GM18870 (cell line): Measurements from ENCODE around the gene TMEM239.

ENCODE experiments used
- ATAC-seq: cut with Tn5 transposase; IDR thresholded peaks from one replicate; pipeline ENCODE4 v1.9.1; 2021; ENCODE audit warnings: moderate library complexity; ENCODE audit not compliant: unreplicated experiment

The TMEM239 gene

DNA sequence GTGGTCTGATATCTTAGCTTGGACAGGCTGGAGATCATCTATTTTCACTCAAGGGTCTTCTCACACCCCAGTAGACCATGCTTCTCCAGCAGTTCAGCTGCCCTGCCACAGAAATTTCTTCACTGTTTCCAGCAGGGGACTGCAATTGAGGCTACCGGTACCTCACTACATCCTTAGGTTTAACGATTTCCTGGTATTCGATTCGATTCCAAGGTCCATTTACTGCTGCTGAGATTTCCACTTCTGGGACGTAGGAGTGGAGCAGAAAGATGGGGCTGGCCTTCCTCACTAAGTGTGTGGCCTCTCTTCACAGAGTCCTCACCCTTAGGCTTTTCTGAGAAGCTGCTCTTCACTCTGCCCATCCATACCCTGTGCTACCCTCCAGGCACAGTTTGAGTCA lies 30.5 kb downstream of the TMEM239 start:
- no peak for ATAC-seq

DNA sequence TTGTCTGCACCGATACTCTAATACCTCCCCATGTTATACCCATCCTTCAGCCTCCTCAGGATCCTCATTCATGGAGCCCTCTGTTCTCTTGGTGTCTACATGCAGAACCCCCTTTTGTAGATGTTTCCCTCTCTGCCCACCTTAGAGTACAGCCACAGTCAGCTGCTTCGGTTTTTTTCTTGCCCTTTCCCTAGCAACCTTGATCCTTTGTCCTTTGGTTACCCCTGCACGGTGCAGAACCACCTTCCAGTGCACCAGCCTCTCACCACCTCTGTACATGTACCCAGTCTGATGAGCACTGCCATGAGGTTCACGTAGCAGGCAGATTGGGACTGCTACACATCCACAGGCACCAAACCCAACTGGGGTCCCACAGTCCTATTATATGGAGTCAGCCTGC lies 31.6 kb downstream of the TMEM239 start:
- ATAC-seq = no peak

DNA sequence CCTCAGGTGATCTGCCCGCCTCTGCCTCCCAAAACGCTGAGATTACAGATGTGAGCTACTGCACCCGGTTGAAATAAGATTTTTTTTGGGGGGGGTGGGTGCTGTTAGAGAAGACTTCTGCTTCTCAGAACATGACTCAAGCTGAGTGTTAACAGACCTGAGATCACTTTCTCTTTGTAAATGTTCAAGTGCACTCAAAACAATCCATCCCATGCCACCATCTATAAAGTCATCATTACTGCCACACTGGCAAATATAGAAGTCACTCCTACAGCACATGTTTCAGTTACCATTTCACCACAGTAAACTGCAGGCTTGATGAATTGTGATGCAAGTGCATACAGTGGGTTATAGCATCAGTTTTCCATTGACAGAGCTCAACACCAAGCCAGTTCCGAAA lies 33.4 kb downstream of the TMEM239 start:
- ATAC-seq = no peak

DNA sequence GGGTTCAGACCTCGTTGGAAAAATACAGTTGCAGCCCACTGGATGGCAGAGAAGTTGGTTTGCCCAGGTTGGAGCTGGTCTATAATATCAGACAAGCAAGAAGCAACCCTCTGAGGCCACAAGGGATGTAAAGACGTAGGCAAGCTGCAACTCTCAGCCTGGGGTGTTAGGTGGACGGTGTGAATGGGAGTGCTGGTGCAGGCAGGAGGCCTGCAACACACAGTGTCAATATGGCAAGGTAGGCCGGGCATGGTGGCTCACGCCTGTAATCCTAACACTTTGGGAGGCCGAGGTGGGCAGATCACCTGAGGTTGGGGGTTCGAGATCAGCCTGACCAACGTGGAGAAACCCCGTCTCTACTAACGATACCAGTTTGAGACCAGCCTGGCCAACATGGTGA lies 34.9 kb downstream of the TMEM239 start:
- ATAC-seq = no peak

DNA sequence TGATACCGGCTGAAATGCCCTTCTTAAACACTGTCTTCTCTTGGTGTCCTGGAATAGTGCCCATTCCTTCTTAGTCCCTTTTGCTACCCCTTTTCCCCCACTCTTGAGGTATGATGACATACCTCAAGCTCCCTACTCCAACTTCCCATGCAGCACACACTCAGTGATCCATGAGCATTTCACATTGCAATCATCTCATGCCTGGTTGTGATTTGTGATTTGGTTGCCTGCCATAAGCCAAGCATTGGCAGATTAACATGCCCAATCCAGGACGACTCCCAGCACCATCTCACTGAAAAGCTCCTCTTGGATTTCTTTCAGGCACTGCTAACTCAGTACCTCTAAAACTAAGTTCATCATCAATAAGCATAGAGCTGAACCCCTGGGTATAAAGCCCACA lies 42.4 kb downstream of the TMEM239 start:
- ATAC-seq = no peak

DNA sequence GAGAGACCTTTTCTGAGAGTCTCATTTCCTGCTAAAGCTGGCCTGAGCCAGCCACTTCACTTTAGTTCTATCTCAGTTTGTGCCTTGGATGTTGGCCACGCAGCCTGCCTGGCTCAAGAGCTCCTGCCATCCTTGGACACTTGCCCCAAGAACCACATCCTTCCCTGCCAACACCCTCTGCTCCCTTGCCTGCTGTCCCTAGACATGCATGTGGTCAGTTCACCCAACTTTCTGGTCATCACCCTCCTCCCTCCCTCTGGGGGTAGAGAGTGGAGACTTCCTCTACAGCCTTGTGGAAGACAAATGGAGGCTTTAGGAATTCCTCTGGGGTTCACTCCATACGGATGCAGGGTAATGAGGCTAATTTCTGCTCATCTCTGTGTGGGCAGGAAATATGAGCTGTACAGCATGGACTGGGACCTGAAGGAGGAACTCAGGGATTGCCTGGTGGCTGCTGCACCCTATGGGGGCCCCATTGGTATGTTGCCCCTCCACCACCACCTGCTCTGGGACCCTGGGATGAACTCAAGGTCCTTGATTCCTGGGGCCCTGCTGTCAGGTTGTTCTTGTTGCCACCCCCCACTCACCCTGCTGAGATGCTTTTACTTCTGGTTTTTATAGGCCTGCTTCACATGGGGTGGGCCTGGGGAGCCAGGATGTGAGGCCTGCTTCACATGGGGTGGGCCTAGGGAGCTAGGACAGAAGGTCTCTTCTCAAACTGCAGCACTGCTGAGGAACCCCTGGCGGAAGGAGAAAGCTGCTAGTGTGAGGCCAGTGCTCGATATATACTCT lies 43.4 kb downstream of the TMEM239 start:
- ATAC-seq = no peak

DNA sequence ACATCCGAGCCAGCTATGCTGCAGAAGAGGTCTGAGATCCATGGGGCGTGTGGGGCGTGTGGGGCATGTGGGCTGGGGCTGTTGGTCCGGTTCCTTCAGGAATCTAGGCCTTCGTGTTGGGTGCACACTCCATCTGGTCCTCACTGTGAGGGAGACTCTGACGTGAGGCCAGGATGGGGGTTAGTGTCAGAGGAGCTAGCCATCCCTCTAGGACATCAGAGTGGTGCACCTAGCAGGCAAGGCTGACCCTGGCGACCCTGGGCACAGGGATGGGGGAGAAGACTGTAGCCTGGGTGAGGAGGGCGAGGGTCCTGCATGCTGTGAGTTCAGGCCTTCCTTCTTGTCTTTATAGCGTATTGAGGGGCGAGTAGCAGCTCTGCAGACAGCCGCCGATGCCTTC lies 48.5 kb downstream of the TMEM239 start:
- no peak for ATAC-seq

DNA sequence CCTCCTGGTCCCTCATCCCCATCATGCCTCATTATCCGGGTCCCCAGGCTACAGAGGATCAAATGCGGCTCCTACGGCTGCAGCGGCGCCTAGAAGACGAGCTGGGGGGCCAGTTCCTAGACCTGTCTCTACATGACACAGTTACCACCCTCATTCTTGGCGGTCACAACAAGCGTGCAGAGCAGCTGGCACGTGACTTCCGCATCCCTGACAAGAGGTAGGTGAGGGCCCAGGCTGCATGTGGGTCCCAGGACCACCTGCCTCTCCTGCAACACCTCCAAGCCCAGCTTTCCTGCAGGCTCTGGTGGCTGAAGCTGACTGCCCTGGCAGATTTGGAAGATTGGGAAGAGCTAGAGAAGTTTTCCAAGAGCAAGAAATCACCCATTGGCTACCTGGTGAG lies 48.9 kb downstream of the TMEM239 start:
- ATAC-seq = no peak

DNA sequence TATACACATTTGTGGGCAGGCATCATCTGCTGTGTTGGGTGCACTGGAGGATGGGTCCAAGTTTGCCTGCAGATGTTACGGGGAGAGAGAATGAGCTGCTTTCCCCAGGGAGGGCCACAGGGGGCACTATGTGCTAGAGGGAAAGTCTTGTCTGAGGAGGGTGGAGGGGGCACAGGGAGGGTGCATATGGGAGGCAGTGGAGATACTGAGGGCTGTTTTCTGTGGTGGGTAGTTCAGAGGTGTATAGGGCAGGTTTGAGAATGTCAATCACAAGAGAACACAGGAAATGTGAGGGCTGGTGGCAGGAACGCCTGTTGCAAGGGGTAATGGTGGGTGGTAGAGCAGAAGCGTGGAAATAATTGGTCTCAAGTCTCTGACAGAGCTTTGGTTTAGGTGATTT lies 49.5 kb downstream of the TMEM239 start:
- no peak for ATAC-seq

DNA sequence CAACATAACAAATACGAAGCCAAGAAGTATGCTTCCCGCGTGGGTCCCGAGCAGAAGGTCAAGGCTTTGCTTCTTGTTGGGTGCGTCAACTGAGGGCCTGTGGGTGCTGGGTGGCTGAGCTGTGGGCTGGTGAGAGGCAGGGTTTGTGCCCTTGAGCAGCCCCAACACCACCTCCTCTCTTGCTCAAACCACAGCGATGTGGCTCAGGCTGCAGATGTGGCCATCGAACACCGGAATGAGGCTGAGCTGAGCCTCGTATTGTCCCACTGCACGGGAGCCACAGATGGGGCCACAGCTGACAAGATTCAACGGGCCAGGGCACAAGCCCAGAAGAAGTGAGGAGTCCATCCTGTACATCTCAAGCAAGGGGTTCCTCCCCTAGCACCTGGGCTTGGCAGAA lies 50.1 kb downstream of the TMEM239 start:
- no peak for ATAC-seq

DNA sequence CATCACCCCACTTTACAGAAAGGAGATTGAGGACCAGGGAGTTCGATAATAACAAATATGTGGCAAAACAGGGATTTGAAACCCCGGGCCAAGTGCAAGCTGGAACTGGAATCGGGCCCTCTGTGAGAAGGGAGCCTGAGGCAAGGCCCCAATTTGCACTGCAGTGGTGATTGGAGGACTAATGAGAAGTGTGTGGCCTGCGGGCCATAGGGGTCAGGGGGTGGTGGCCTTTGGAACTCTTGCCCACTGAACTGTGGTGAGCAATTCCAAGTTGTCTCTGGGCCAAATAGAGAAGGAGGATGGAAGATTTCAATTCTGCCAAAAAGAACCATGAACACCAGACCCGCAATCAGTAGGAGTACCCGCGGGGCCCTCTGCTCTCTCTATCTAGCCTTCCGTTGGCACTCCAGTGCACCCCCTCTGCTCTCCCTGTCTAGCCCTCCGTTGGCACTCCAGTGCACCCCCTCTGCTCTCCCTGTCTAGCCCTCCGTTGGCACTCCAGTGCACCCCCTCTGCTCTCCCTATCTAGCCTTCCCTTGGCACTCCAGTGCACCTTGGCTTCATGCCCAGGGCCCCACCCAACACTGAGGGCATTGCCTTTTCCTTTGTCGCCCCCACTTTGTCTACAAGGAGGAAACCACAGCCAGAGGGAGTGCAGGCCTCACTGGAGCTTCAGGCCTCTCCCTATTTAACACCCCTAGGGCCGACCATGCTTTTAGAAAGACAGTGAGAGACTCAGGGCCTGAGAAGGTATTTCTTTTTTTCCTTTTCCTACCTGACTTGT lies 51.1 kb downstream of the TMEM239 start:
- ATAC-seq = no peak
